HG03469 (cell line): ENCODE data around the gene EBF3.

ENCODE experiments used
- ATAC-seq: cut with Tn5 transposase; IDR thresholded peaks from one replicate; pipeline ENCODE4 v1.9.1; 2021; ENCODE audit warnings: mild to moderate bottlenecking, moderate library complexity, moderate number of reproducible peaks; ENCODE audit not compliant: unreplicated experiment

Gene EBF3

DNA sequence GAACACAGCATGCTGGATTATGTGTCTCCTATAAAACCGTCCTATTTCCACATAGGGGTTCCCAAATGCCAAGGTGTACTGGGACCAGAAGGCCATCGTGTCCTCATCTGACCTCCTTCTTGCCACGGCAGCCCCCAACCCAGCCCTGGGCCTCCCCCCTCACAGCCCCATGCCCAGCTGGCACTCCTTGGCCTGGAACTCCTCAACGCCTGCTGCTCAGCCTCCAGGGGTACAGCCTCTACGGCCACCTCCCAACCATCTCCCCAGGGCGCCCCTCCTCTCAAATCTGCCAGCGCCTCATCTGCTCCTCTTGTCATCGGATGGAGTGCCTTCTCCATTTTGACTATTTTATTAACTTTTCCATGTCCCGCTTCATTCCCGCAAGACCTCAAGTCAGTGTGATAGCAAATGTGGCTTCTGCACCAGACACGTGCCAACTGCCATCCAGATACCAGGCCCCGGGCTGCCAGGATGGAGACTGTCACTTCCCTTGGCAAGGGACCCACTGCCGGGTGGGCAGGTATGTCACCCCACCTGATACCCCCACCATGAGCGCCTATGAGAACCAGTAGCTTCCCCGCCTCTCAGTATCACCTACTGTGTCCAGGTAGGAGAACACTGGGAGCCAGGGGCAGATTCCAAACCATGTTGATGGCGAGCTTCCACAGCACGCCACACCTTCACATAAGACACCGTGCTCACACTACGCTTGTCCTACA lies 106.7 kb downstream of the EBF3 start:
- ATAC-seq: no peak

DNA sequence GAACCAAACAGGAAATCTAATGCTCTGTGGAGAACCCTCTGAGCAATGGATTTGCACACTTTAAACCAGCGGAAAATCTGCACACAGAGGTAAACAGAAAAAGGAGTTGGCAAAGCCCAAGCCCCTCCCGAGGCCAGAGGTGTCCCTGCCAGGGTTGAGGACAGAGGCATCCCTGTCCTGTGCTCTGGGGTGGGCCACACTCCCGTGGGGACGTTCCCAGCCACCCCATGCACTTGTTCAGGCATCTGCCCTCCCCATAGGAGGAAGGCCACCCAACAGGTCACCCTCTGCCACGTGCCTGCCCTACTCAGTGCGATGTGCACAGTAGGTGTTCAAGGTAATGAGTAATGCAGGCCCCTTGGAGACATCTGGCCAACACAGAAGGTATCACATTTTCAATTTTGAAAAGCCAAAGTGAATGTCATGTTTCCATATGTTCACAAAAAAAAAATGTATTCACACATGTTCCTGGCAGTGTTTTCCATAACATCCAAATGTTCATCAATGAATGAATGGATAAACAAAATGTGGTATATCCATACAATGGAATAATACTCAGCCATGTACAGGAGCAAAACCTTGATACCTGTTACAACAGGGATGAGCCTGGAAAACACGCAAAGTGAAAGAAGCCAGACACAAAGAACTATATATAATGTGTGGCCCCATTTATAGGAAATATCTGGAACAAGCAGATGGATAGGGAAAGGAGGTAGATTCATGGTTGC lies 108.1 kb downstream of the EBF3 start:
- no peak for ATAC-seq

DNA sequence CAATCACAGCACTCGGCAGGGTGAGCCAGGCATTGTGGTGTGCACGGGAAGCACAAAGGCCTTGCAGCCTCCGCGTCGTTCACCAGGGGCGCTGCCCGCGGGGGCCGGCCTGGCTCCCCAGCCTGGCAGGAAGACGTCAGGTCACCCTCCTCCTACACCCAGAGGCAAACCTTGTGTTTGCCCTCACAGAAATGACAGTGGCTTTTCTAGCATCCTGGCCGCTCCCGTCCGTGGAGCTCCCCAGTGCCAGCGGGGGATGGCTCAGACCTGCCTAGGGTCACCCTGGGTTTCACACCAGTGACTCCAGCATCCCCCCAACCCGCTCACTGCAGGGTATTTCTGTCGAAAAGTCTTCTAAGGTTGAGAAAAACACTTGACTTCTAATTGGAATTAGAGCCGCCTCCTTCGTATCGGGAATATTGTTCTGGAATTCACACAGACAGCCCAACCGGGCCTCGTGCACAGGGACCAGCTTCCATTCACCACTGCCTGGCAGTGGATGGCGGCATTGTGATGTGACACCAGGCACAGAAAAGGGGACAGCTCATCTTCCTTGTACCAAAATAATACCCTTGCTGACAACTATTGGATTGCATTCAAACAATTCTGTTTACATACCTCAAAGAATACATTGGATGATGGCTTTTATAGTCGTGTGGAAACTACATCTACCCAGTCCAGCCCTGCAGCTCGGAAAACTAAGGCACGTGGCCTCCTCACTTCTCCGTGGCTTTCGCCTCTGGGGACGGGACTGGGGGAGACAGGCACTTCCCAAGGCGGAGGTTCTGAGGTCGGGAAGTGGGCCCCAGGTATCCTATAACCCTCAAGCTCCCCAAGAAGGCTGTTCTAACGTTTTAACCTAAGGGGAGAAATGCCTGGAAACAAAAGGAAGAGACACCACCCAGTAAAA lies 109.0 kb downstream of the EBF3 start:
- ATAC-seq: no peak

GRCh38 chr10:129854158-129854557 lies 109.9 kb downstream of the EBF3 start:
- ATAC-seq: no peak

DNA sequence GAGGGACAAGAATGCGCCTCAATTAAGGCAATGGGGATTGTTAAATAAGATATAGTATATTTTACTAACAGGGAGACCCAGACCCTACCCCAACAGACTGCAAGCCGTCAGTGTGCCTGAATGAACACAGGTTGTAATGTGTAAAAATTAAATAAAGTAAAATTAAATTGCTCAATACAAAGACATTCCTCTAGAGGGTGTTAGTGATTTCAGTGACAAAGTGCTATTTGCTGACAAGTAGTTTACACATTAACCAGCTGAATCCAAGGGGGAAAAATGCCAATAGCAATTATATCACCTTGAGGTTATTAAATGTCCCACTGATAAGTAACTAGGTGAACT lies 110.5 kb downstream of the EBF3 start:
- no peak for ATAC-seq

GRCh38 chr10:129852829-129853561 lies 111.1 kb downstream of the EBF3 start:
- ATAC-seq: no peak

DNA sequence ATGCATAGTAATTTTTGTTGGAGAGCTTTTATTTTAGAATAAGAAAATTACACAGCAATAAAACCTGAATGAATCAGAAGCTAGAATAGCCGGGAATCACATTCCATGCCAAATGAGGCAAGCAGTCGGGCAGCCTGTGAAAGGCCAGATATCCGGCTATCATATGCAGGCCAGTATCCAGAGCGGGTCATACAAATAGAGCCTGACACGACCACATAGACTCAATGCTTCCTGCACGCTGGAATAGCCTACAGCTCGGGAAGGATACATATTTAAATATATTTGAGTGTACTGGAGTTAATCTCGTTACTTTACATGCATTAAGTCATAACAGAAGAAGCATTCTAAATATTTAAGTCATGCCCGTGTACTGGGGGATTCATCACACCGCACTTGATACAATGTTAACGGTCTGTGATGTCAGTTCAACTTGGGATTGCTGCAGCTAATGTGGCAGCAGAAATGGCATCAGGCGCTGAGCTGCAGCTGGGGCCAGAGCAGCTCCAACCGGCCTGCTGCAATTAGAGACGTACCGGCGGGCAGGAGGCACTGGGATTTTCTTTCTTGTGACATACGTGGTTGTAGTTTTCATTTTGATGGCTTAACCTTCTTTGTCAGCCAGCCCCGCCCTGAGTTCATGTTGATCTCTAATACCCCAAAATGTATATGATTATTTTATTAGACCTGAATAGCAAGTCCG lies 112.0 kb downstream of the EBF3 start:
- no peak for ATAC-seq

DNA sequence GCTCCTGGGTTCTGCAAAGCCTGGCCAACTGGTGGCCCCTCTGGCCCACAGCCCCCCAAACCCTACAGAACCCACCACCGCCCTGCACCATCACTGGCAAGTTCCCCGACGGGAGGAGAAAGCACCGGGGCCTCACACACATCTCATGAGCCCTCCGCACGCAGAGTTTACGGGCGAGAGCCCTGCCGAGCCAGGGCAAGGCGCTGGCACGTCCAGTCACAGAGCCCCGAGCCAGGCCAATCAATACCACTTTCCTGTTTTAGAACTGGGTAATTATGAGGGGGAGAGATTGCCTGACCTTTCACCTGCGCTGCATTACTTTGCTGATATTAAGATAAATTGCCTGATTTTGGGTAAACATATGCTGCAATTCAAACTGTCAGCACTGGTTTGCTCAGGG lies 113.3 kb downstream of the EBF3 start:
- no peak for ATAC-seq

- no peak for ATAC-seq
Measured at GRCh38 chr10:129850316-129850715, 113.8 kb downstream of the EBF3 start.

GRCh38 chr10:129849853-129850252 lies 114.2 kb downstream of the EBF3 start:
- ATAC-seq: no peak

- no peak for ATAC-seq
Measured at GRCh38 chr10:129849452-129849750, 114.7 kb downstream of the EBF3 start.

- ATAC-seq: no peak
Measured at GRCh38 chr10:129848696-129849451, 115.2 kb downstream of the EBF3 start.

GRCh38 chr10:129847741-129848483 lies 116.2 kb downstream of the EBF3 start:
- ATAC-seq: no peak

- ATAC-seq: no peak
Measured at GRCh38 chr10:129846991-129847391, 117.1 kb downstream of the EBF3 start.

DNA sequence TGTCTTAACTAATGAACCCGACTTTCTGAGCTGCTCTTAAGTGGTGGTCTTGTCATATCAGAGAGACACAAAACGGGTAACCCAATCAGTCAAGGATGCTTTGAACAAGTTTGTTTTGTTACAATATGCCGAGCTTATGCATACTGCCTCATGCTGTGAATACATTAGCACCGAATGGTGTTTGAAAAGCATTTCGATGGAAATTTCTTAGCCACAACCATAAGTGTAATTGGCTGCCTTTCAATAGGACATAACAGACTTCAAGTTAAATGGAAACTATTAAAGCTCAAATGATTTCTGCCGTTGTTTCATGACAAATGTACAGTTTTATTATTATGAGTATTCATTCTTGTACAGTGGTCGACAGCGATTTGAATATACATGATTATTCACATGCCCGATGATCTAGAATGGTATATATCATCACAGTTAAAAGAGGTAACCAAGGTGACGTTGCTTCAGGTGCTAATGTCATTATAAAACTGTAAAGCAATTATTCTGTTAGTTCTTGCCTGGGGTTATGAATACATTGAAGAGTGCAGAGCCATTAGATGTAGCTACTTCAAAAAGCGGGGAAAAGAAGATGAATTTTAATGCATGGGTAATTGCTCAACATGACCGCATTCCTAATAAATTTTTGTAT lies 118.8 kb downstream of the EBF3 start:
- ATAC-seq: no peak

DNA sequence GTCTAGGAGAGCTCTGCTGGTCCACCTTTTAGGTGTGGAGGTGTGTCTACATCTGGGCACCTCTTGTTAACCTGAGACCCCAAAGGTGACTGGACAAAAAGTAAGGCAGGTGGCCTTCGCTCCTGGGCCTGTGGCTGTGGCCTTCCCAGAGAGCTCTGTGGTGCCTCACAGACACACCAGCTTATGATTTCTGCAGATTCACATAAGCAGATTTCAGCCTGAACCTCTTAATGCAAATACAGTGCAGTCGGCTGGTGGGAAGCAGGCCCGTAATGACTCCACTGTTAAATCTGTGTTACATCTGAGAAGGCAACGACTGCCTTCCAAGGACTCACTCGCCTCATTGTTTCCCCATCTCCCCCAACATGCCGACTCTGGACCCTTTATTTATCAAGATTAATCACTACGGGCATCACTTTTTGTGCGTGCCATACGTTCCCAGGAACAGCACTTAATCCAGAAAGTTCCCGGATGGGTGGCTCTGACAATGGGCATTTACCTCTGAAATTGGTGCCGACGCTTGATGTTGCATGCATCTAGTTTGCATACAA lies 119.8 kb downstream of the EBF3 start:
- ATAC-seq: no peak

GRCh38 chr10:129843702-129844101 lies 120.4 kb downstream of the EBF3 start:
- ATAC-seq: no peak

GRCh38 chr10:129843131-129843541 lies 120.9 kb downstream of the EBF3 start:
- ATAC-seq: no peak
